K562 (cell line): ENCODE results near the gene DPF1.

Source experiments
- CEBPG ChIP-seq, 3 experiments: fragments of 200-800 bp in 1 of 3; sonication (Bioruptor generic) in 1 of 3; sonication (generic) in 1 of 3; formaldehyde crosslinking in 1 of 3; IDR thresholded peaks in 2 of 3; conservative IDR thresholded peaks in 1 of 3; 2 replicates each; pipeline versions ENCODE4 v1.6.1 to v1.8.0; 2016 to 2022; ENCODE audit warnings: missing compliant biosample characterization in 2 of 3, missing genetic modification characterization in 2 of 3, mild to moderate bottlenecking in 1 of 3, missing genetic modification reagents in 1 of 3
- CHD2 ChIP-seq: IDR thresholded peaks from 2 replicates; pipeline ENCODE4 v1.6.1; 2011; ENCODE audit warnings: low read depth, low read length
- RAD21 ChIP-seq, 2 experiments: fragments of 250-450 bp in 1 of 2; fragments of 450-650 bp in 1 of 2; sonication (Bioruptor Pico) in 1 of 2; formaldehyde crosslinking in 1 of 2; IDR thresholded peaks in 1 of 2; conservative IDR thresholded peaks in 1 of 2; 2 replicates each; pipeline versions ENCODE4 v1.4.0 to v1.8.0; 2020 to 2022; ENCODE audit warnings: mild to moderate bottlenecking in 2 of 2, moderate library complexity in 1 of 2
- TF ChIP-seq, protein P1 (sequence below): sonication (generic); formaldehyde crosslinking; IDR thresholded peaks from 2 replicates; pipeline ENCODE4 v1.8.1; 2022; ENCODE audit warnings: missing genetic modification reagents
- TF ChIP-seq, protein P2 (sequence below), 3 experiments: IDR thresholded peaks in 2 of 3; conservative IDR thresholded peaks in 1 of 3; 2 replicates each; pipeline ENCODE4 v1.5.1; 2011 to 2012; ENCODE audit warnings: low read length in 3 of 3, mild to moderate bottlenecking in 3 of 3, control low read depth in 2 of 3, improper control_type of control experiment in 1 of 3, inconsistent platforms in 1 of 3, low read depth in 1 of 3, mixed read lengths in 1 of 3, moderate library complexity in 1 of 3; ENCODE audit not compliant: insufficient read depth in 2 of 3
- TF ChIP-seq, protein P3 (sequence below): fragments of 450-650 bp; IDR thresholded peaks from 2 replicates; pipeline ENCODE4 v1.6.1; 2018; ENCODE audit not compliant: partially characterized antibody
- TF ChIP-seq, protein P4 (sequence below): fragments of 250-450 bp; sonication (Bioruptor Pico); IDR thresholded peaks from 2 replicates; pipeline ENCODE4 v1.5.0; 2021; ENCODE audit warnings: mild to moderate bottlenecking, borderline replicate concordance

DNA sequence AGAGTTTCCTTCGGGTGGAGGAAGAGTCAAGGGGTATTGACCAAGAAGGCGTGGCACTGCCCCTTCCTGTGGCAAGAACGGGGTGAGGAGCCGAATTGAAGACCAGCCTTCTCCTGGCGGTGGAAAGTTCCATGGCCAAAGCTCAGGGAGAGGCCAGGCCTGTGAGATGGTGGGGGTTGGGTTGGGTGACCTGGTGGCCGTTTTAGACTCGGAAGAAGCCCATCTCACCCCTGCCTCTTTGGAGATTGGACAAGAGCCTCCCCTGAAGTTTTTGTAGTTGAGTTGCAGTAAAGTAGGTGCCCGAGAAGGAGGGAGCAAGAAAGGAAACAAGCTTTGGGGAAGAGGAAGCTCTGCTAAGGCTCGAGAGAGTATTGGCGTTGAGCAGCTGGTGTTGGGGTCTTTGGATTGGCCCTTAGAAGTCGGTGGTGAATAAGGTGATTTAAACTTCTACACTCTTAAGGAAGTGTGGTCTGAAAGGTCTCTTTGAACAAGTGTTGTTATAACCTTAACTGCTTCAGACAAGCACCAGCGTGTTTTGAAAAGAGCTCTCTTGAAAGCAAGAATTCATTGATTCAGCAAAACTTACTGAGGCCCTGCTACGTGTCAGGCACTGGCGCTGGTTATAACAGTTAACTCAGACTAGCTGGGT is 41.3 kb upstream of the DPF1 start:
- TF ChIP-seq, protein P1, sequence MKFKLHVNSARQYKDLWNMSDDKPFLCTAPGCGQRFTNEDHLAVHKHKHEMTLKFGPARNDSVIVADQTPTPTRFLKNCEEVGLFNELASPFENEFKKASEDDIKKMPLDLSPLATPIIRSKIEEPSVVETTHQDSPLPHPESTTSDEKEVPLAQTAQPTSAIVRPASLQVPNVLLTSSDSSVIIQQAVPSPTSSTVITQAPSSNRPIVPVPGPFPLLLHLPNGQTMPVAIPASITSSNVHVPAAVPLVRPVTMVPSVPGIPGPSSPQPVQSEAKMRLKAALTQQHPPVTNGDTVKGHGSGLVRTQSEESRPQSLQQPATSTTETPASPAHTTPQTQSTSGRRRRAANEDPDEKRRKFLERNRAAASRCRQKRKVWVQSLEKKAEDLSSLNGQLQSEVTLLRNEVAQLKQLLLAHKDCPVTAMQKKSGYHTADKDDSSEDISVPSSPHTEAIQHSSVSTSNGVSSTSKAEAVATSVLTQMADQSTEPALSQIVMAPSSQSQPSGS = no peak
- TF ChIP-seq CHD2 (no peak), CEBPG (CRISPR knock-in tag; IDR thresholded peaks at IDR 0.05) (no peak), CEBPG (tag; conservative IDR thresholded peaks at IDR 0.05 in 1 of 2, IDR thresholded peaks at IDR 0.05 in 1 of 2) (no peak), RAD21 (CRISPR knock-in tag; conservative IDR thresholded peaks at IDR 0.05 in 1 of 2, IDR thresholded peaks at IDR 0.05 in 1 of 2) (no peak)
- TF ChIP-seq, protein P2, sequence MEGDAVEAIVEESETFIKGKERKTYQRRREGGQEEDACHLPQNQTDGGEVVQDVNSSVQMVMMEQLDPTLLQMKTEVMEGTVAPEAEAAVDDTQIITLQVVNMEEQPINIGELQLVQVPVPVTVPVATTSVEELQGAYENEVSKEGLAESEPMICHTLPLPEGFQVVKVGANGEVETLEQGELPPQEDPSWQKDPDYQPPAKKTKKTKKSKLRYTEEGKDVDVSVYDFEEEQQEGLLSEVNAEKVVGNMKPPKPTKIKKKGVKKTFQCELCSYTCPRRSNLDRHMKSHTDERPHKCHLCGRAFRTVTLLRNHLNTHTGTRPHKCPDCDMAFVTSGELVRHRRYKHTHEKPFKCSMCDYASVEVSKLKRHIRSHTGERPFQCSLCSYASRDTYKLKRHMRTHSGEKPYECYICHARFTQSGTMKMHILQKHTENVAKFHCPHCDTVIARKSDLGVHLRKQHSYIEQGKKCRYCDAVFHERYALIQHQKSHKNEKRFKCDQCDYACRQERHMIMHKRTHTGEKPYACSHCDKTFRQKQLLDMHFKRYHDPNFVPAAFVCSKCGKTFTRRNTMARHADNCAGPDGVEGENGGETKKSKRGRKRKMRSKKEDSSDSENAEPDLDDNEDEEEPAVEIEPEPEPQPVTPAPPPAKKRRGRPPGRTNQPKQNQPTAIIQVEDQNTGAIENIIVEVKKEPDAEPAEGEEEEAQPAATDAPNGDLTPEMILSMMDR (IDR thresholded peaks at IDR 0.05 in 2 of 3, conservative IDR thresholded peaks at IDR 0.05 in 1 of 3; ENCODE audit: insufficient read depth in 2 of 3, low read depth in 1 of 3, low read length in 3 of 3) = no peak
- TF ChIP-seq, protein P3, sequence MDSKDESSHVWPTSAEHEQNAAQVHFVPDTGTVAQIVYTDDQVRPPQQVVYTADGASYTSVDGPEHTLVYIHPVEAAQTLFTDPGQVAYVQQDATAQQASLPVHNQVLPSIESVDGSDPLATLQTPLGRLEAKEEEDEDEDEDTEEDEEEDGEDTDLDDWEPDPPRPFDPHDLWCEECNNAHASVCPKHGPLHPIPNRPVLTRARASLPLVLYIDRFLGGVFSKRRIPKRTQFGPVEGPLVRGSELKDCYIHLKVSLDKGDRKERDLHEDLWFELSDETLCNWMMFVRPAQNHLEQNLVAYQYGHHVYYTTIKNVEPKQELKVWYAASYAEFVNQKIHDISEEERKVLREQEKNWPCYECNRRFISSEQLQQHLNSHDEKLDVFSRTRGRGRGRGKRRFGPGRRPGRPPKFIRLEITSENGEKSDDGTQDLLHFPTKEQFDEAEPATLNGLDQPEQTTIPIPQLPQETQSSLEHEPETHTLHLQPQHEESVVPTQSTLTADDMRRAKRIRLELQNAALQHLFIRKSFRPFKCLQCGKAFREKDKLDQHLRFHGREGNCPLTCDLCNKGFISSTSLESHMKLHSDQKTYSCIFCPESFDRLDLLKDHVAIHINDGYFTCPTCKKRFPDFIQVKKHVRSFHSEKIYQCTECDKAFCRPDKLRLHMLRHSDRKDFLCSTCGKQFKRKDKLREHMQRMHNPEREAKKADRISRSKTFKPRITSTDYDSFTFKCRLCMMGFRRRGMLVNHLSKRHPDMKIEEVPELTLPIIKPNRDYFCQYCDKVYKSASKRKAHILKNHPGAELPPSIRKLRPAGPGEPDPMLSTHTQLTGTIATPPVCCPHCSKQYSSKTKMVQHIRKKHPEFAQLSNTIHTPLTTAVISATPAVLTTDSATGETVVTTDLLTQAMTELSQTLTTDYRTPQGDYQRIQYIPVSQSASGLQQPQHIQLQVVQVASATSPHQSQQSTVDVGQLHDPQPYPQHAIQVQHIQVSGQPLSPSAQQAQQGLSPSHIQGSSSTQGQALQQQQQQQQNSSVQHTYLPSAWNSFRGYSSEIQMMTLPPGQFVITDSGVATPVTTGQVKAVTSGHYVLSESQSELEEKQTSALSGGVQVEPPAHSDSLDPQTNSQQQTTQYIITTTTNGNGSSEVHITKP = no peak
- TF ChIP-seq, protein P4, sequence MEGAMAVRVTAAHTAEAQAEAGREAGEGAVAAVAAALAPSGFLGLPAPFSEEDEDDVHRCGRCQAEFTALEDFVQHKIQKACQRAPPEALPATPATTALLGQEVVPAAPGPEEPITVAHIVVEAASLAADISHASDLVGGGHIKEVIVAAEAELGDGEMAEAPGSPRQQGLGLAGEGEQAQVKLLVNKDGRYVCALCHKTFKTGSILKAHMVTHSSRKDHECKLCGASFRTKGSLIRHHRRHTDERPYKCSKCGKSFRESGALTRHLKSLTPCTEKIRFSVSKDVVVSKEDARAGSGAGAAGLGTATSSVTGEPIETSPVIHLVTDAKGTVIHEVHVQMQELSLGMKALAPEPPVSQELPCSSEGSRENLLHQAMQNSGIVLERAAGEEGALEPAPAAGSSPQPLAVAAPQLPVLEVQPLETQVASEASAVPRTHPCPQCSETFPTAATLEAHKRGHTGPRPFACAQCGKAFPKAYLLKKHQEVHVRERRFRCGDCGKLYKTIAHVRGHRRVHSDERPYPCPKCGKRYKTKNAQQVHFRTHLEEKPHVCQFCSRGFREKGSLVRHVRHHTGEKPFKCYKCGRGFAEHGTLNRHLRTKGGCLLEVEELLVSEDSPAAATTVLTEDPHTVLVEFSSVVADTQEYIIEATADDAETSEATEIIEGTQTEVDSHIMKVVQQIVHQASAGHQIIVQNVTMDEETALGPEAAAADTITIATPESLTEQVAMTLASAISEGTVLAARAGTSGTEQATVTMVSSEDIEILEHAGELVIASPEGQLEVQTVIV (CRISPR knock-in tag) = no peak
